NB4 (cell line): ENCODE measurements around the gene FANCC.

Experiments
- POLR2A ChIP-seq: IDR thresholded peaks from 2 replicates; pipeline ENCODE4 v1.6.1; 2011; ENCODE audit warnings: mild to moderate bottlenecking; ENCODE audit not compliant: insufficient read length; ENCODE audit errors: extremely low read depth
- TF ChIP-seq, protein P1 (sequence below): IDR thresholded peaks from one replicate; pipeline ENCODE4 v1.5.1; 2012; ENCODE audit warnings: low read depth, low read length

DNA sequence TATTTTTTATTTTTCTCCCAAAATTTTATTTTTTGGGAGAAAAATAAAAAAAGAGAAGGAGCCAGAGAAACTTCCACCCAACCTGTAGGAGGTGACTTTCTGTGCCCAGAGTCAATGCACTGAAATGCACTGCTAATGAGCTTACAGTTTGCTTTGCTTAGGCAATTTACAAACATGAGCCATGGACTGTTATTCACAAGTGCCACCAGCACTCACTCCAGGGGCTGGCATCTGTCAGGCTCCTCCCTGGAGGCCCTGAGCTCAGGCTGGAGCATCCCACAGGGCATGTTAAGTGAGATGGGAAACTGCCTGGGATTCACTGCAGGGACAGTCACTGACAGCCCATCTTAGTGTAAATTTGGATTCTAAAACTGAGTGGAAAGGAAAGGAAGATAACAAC, 74.9 kb downstream of the FANCC start:
- TF ChIP-seq, protein P1, sequence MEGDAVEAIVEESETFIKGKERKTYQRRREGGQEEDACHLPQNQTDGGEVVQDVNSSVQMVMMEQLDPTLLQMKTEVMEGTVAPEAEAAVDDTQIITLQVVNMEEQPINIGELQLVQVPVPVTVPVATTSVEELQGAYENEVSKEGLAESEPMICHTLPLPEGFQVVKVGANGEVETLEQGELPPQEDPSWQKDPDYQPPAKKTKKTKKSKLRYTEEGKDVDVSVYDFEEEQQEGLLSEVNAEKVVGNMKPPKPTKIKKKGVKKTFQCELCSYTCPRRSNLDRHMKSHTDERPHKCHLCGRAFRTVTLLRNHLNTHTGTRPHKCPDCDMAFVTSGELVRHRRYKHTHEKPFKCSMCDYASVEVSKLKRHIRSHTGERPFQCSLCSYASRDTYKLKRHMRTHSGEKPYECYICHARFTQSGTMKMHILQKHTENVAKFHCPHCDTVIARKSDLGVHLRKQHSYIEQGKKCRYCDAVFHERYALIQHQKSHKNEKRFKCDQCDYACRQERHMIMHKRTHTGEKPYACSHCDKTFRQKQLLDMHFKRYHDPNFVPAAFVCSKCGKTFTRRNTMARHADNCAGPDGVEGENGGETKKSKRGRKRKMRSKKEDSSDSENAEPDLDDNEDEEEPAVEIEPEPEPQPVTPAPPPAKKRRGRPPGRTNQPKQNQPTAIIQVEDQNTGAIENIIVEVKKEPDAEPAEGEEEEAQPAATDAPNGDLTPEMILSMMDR = no peak
- TF ChIP-seq POLR2A = no peak
